Activated gamma-delta T cell treated with anti-CD3 and anti-CD28 coated beads, Interleukin-2, amount 50 U/mL, for 16 hours (primary cell): ENCODE measurements around the gene ACSBG1.
A peak's percentile ranks its signal among the peaks of the same experiment; 100 is the strongest.
"Not testable (repeated sequence)": the region's sequence is repeated elsewhere in the genome, so short reads cannot be mapped to it uniquely, and the experiment has no call there.

Experiments used
- DNase-seq: peaks from one replicate; pipeline ENCODE4 v3.0.0-alpha.2; 2020; ENCODE audit warnings: low read depth

The ACSBG1 gene

DNA sequence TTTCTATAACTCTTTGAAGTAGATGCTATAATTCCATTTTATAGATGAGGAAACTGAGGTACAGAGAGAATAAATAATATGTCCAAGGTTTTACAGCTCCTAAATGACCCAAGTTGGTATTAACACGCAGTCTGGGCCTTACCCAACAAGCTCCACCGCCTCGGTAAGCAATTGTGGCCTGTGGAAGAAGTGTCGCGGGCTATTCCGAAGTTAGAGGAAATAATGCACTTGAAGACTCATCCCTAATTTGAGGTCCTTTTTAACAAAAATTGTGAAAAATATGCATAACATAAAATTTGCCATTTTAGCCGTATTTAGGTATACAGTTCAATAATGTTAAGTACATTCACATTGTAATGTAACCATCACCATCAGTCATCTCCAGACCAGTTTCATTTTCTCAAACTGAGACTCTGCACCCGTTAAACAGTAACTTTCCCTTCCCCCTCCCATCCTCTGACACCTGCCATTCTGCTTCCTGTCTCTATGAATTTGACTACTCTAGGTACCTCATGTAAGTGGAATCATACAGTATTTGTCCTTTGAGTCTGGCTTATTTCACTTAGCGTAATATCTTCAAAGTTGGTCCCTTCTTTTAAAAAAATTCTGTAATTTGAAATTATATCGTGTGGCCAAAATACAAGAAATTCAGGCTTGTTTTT is 67.0 kb downstream of the ACSBG1 start:
- DNase-seq: no peak

DNA sequence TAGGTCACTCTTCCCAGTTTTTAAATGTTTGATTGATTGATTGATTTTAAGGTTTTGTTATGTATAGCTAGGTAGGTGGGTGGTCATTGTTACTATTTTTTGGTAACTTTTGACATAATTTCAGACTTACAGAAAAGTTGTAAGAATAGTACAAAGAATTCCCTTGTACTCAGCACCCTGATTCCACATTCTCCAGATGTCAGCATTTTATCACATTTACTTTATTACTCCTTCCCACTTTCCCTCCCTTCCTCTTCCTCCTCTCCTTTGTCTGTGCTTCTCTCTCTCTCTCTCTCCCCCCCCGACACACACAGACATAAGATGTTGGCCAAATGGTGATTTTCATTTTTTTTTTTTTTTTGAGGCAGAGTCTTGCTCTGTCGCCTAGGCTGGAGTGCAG is 70.4 kb downstream of the ACSBG1 start:
- no peak for DNase-seq

- DNase-seq: no peak
Observed at GRCh38 chr15:78162038-78162437, 72.3 kb downstream of the ACSBG1 start.

DNA sequence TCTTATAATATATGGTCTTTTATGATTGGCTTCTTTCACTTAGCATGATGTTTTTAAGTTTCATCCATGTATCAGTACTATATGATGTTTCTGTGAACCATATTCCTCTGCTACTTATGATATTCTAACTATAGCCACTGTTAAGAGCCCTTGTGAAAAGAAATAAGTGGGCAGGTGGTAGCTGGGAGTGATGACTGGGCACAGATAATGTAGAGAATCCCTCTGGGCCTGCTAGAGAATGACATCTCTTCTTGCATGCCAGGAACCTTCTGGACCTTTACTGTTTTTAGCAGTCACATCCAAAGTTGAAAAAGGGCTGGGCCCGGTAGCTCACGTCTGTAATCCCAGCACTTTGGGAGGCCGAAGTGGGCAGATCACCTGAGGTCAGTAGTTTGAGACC is 75.0 kb downstream of the ACSBG1 start:
- no peak for DNase-seq

DNA sequence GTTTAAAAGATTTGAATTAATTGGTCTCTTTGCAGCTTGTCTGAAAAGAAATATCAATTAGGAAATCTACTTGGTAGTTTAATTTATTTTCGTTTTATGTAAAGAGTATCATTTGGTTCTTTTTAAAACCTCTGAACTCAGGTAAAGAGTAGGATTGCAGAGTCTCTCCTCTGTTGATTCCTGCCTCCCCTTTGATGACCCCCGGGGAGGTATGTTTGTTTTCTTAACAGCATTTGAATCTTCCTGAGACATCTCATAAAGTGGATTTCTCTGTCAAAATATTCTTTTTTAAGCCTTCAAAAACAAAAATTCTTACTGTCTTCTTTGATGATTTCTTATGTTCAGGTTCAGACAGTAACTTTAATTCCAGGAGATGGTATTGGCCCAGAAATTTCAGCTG is 77.2 kb downstream of the ACSBG1 start:
- DNase-seq: no peak

- no peak for DNase-seq
Observed at GRCh38 chr15:78156653-78157052, 77.7 kb downstream of the ACSBG1 start.

- no peak for DNase-seq
Observed at GRCh38 chr15:78155355-78155939, 78.9 kb downstream of the ACSBG1 start.

- DNase-seq: no peak
Observed at GRCh38 chr15:78154955-78155354, 79.4 kb downstream of the ACSBG1 start.

GRCh38 chr15:78151075-78151474 is 83.3 kb downstream of the ACSBG1 start:
- not testable (repeated sequence) for DNase-seq

- DNase-seq: no peak
Observed at GRCh38 chr15:78149805-78150751, 84.3 kb downstream of the ACSBG1 start.

DNA sequence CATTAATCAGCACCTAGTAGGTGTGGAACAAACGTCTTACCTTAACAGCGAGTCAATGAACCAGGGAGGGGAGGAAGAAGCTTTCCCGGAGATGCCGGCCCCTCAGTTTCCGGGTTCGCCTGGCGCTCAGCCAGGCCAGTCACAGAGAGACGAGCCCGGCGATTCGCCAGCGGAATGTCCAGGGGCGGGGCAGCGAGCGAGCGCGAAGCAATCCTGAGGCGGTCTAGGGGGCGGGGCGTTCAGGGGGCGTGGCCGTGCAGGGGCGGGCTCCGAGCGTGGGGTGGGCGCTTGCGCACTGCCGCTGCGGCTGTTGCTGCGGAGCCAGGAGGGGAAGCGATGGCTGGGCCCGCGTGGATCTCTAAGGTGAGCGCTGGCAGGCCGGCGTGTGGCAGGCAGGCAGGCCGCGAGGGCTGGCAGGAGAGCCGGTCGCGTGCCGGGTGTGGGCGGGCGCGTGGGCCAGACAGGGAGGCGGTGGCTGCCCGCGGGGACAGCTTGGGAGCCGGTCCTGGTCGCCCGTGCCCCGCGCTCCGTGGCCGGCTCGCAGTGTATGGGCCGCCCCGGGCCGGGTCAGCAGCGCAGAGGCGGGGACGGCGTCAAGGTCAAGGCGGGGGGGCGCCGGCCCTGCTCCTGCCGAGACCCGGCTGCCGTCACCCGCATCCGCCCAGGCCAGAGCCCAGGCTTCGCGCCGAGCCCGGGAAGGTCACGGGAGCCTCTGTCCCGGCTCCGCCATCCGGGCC is 85.1 kb downstream of the ACSBG1 start, which contains the start of gene IDH3A:
IDH3A (plus strand) TSS at position 295 of the 737 bp plus-strand sequence; CDS start at position 337, 42 bp downstream.
- DNase-seq: peak; percentile 100

GRCh38 chr15:78148392-78149067 is 85.8 kb downstream of the ACSBG1 start:
- DNase-seq: no peak

DNA sequence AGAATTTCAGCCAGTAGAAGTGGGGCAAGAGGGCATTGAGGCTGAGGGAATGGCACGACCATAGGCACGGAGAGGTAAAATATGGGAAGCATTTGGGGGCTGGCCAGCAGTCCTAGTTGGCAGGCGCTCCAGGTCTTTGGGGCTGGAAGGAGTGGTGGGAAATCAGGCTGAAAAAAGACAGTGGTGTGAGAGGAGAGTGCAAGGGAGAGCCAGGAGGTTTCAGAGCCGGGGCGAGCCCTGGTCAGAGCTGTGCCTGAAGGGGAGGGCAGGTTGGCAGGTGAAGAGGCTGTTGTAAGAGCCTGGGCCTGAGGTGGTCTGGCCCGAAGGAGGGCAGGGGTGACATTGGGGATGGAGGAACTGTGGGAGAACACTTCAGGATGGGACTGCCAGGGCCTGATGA is 86.8 kb downstream of the ACSBG1 start:
- DNase-seq: no peak

GRCh38 chr15:78146425-78147154 is 87.8 kb downstream of the ACSBG1 start:
- DNase-seq: no peak

- no peak for DNase-seq
Observed at GRCh38 chr15:78142332-78142731, 92.0 kb downstream of the ACSBG1 start.

GRCh38 chr15:78140292-78140691 is 94.1 kb downstream of the ACSBG1 start:
- DNase-seq: no peak

GRCh38 chr15:78139578-78139977 is 94.8 kb downstream of the ACSBG1 start:
- no peak for DNase-seq

DNA sequence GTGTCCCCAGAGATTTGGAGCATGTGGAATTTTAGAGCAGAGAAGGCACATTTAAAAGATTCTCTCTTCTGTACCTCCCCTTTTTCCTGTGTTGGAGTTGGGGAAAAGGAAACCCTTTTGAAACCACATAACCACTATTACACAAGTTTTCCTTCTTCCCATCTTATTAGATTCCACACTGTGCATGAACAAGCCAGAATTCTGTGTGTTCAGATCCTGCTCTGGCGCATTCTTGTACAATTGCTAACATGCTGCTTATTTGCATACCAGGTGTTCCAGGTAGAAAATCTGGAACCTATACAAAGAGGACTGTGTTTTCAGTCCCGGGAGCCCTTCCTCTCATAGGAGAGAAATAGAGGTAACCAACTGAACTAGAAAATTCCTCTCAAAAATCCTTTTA is 100.6 kb downstream of the ACSBG1 start:
- no peak for DNase-seq

- DNase-seq: peak; percentile 64
Observed at GRCh38 chr15:78131295-78132061, 102.9 kb downstream of the ACSBG1 start, which contains the start of gene CIB2. TSS of gene CIB2 (minus strand) at chr15:78131445. CDS start at chr15:78131215, 230 bp downstream.
